ENCODE measurements around the gene CEACAM16.

DNA sequence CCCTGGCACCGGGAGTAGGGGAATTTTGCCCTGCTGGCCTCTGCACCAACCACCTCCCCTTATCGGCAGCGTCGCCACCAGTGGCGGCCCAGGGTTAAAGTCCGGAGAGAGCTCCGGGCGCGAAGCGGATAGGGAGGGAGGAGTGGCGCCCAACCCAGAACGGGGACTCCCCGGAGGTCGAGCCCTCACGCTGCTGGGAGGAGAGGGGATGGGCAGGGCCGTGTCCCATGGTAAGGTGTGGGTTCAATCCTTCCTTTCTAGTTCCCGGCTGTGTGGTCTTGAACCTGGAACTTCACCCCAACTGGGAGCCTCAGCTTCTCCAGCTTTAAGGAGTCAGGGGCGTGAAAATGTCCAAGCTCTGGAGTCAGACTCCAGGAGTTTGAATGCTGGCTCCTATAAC is 26.3 kb downstream of the CEACAM16 start:
- no peak for TF ChIP-seq POLR2A (IDR thresholded peaks at IDR 0.05)
- TF ChIP-seq, protein P1, sequence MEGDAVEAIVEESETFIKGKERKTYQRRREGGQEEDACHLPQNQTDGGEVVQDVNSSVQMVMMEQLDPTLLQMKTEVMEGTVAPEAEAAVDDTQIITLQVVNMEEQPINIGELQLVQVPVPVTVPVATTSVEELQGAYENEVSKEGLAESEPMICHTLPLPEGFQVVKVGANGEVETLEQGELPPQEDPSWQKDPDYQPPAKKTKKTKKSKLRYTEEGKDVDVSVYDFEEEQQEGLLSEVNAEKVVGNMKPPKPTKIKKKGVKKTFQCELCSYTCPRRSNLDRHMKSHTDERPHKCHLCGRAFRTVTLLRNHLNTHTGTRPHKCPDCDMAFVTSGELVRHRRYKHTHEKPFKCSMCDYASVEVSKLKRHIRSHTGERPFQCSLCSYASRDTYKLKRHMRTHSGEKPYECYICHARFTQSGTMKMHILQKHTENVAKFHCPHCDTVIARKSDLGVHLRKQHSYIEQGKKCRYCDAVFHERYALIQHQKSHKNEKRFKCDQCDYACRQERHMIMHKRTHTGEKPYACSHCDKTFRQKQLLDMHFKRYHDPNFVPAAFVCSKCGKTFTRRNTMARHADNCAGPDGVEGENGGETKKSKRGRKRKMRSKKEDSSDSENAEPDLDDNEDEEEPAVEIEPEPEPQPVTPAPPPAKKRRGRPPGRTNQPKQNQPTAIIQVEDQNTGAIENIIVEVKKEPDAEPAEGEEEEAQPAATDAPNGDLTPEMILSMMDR (IDR thresholded peaks at IDR 0.05 in 4 of 5, conservative IDR thresholded peaks at IDR 0.05 in 1 of 5) = no peak
